ENCODE data around the gene BCL11A. TPM values are rescaled to one million over a fixed set of nuclear protein-coding genes. Genes with fewer than 3 reads are reported as not detected.

BCL11A gene
- total RNA-seq, 1 donor from 2014 or later: 0.67 TPM

GRCh38 chr2:60523963-60524362, 29.5 kb downstream of the BCL11A start:
- no peak overlapping the region for H3K9ac ChIP-seq
- no peak for DNase-seq (ENCODE audit: low spot score)
- no peak overlapping the region for H3K4me3 ChIP-seq
- no peaks in the 10 kb centered on the region for H4K20me1 ChIP-seq (ENCODE audit: low read depth)
- peaks cover 7% of the 10 kb centered on the region for H3K79me2 ChIP-seq (ENCODE audit: low read depth)
- TF ChIP-seq EZH2 (IDR thresholded peaks at IDR 0.05): no peak
- no peak for TF ChIP-seq CTCF (IDR thresholded peaks at IDR 0.05)
- TF ChIP-seq EZH2phosphoT487 (IDR thresholded peaks at IDR 0.05): no peak
- no peaks in the 10 kb centered on the region for H3K9me3 Mint-ChIP-seq
- no peak overlapping the region for H3K27ac ChIP-seq
- no peaks in the 10 kb centered on the region for H3K36me3 ChIP-seq
- no peak overlapping the region for H3K27ac Mint-ChIP-seq
- H3K27me3 ChIP-seq: no peaks in the 10 kb centered on the region
- H3K9me3 ChIP-seq (ENCODE audit: low read depth): no peaks in the 10 kb centered on the region
- H3K27me3 Mint-ChIP-seq (ENCODE audit: insufficient read depth, low read depth): peaks cover 8% of the 10 kb centered on the region
- H3K4me1 Mint-ChIP-seq: peaks cover 20% of the 10 kb centered on the region
- H2AFZ ChIP-seq (replicated peaks): no peak overlapping the region
- H3F3A ChIP-seq (ENCODE audit: low read depth): no peaks in the 10 kb centered on the region
- H3K4me2 ChIP-seq: no peak overlapping the region
- peaks cover 11% of the 10 kb centered on the region for H3K4me1 ChIP-seq
- no peak overlapping the region for H3K4me3 Mint-ChIP-seq
- peaks cover 3% of the 10 kb centered on the region for H3K36me3 Mint-ChIP-seq

- Histone ChIP-seq H3K27me3 (no peaks in the 10 kb centered on the region), H3K79me2 (ENCODE audit: low read depth) (peaks cover 7% of the 10 kb centered on the region), H3K9me3 (ENCODE audit: low read depth) (no peaks in the 10 kb centered on the region), H3F3A (ENCODE audit: low read depth) (no peaks in the 10 kb centered on the region), H4K20me1 (ENCODE audit: low read depth) (no peaks in the 10 kb centered on the region), H3K9ac (no peak overlapping the region), H3K4me2 (no peak overlapping the region), H3K4me1 (peaks cover 11% of the 10 kb centered on the region), H3K36me3 (no peaks in the 10 kb centered on the region), H3K27ac (no peak overlapping the region), H3K4me3 (no peak overlapping the region), H2AFZ (replicated peaks) (no peak overlapping the region)
- Mint-ChIP-seq H3K9me3 (no peaks in the 10 kb centered on the region), H3K36me3 (no peaks in the 10 kb centered on the region), H3K4me3 (no peak overlapping the region), H3K27ac (no peak overlapping the region), H3K4me1 (peaks cover 13% of the 10 kb centered on the region), H3K27me3 (ENCODE audit: insufficient read depth, low read depth) (peaks cover 4% of the 10 kb centered on the region)
- no peak for TF ChIP-seq EZH2 (IDR thresholded peaks at IDR 0.05)
- no peak for TF ChIP-seq CTCF (IDR thresholded peaks at IDR 0.05)
- TF ChIP-seq EZH2phosphoT487 (IDR thresholded peaks at IDR 0.05): no peak
- no peak for DNase-seq (ENCODE audit: low spot score)
These were observed 31.0 kb downstream of the BCL11A start for GRCh38 chr2:60522462-60522861.

- Histone ChIP-seq H4K20me1 (ENCODE audit: low read depth) (no peaks in the 10 kb centered on the region), H3K9ac (no peak overlapping the region), H2AFZ (replicated peaks) (peak overlapping the region; percentile 81), H3K27me3 (no peaks in the 10 kb centered on the region), H3F3A (ENCODE audit: low read depth) (no peaks in the 10 kb centered on the region), H3K27ac (no peak overlapping the region), H3K79me2 (ENCODE audit: low read depth) (peaks cover 7% of the 10 kb centered on the region), H3K4me1 (peaks cover 11% of the 10 kb centered on the region), H3K9me3 (ENCODE audit: low read depth) (no peaks in the 10 kb centered on the region), H3K36me3 (no peaks in the 10 kb centered on the region), H3K4me2 (no peak overlapping the region), H3K4me3 (no peak overlapping the region)
- TF ChIP-seq EZH2 (IDR thresholded peaks at IDR 0.05) (no peak), CTCF (IDR thresholded peaks at IDR 0.05) (no peak), EZH2phosphoT487 (IDR thresholded peaks at IDR 0.05) (no peak)
- Mint-ChIP-seq H3K27ac (peak overlapping the region; percentile 7), H3K4me1 (peaks cover 16% of the 10 kb centered on the region), H3K36me3 (no peaks in the 10 kb centered on the region), H3K4me3 (no peak overlapping the region), H3K9me3 (no peaks in the 10 kb centered on the region), H3K27me3 (ENCODE audit: insufficient read depth, low read depth) (peaks cover 4% of the 10 kb centered on the region)
- no peak for DNase-seq (ENCODE audit: low spot score)
These were observed 31.8 kb downstream of the BCL11A start for GRCh38 chr2:60521626-60522025.

All from neural progenitor cell (in vitro differentiated cells).